H1 (cell line): ENCODE data around the gene PARD3. TPM values are rescaled to one million over a fixed set of nuclear protein-coding genes. Genes with fewer than 3 reads are reported as not detected.

Experiments used
- CTCF ChIA-PET: fragments of 300-600 bp; sonication (Branson Sonifier 250); formaldehyde crosslinking; loops from one replicate; lab custom pipeline; 2021; ENCODE audit not compliant: partially characterized antibody; lab: Charles Lee
- POLR2A ChIA-PET: fragments of 300-600 bp; sonication (Branson Sonifier 250); formaldehyde crosslinking; loops from one replicate; lab custom pipeline; 2021; ENCODE audit warnings: inconsistent platforms; ENCODE audit not compliant: partially characterized antibody; lab: Charles Lee
- DNase-seq, 2 experiments: peaks; one replicate each; pipeline versions ENCODE4 v3.0.0 to v3.0.0-alpha.2; 2010 to 2022; ENCODE audit warnings: low spot score in 2 of 2, low read depth in 1 of 2, mixed read lengths in 1 of 2
- FAIRE-seq: peaks from 2 replicates; lab custom pipeline; 2011; peaks lifted over from hg19 to GRCh38; lab: Jason Lieb, UNC
- H2AFZ ChIP-seq: 2 replicates; pipeline ENCODE4 v1.8.1; 2012; ENCODE audit warnings: low read length, inconsistent platforms
- H2AK5ac ChIP-seq: 2 replicates; pipeline ENCODE4 v1.6.1; 2013; ENCODE audit warnings: low read depth, low read length
- H2BK120ac ChIP-seq: replicated peaks from 2 replicates; pipeline ENCODE3; 2013; ENCODE audit warnings: low read depth, low read length, inconsistent platforms
- H2BK12ac ChIP-seq: 2 replicates; pipeline ENCODE4 v1.6.1; 2013; ENCODE audit warnings: low read depth, low read length
- H2BK15ac ChIP-seq: 2 replicates; pipeline ENCODE4 v1.6.1; 2013; ENCODE audit warnings: low read length
- H2BK20ac ChIP-seq: 2 replicates; pipeline ENCODE4 v1.6.1; 2013; ENCODE audit warnings: low read length
- H2BK5ac ChIP-seq: 2 replicates; pipeline ENCODE4 v1.6.1; 2013; ENCODE audit warnings: low read depth, low read length
- H3K14ac ChIP-seq: 2 replicates; pipeline ENCODE4 v1.6.1; 2013; ENCODE audit warnings: inconsistent platforms; ENCODE audit not compliant: insufficient read length
- H3K18ac ChIP-seq: 2 replicates; pipeline ENCODE4 v1.6.1; 2013; ENCODE audit warnings: low read length; ENCODE audit errors: extremely low read depth
- H3K23ac ChIP-seq: 2 replicates; pipeline ENCODE4 v1.6.1; 2013; ENCODE audit warnings: inconsistent platforms; ENCODE audit not compliant: insufficient read length
- H3K23me2 ChIP-seq: 2 replicates; pipeline ENCODE4 v1.6.1; 2013; ENCODE audit warnings: low read depth, low read length
- H3K27ac ChIP-seq: 2 replicates; pipeline ENCODE4 v1.6.1; 2011; ENCODE audit warnings: low read depth, low read length, inconsistent platforms
- H3K27me3 ChIP-seq, 4 experiments: replicated peaks in 1 of 4; 1 replicate in 1 of 4; 2 replicates in 3 of 4; pipeline versions ENCODE4 v1.6.1 to v1.8.1; 2011 to 2013; ENCODE audit warnings: low read length in 3 of 4, mild to moderate bottlenecking in 3 of 4, inconsistent platforms in 2 of 4, mixed read lengths in 2 of 4, moderate library complexity in 1 of 4; ENCODE audit not compliant: control insufficient read depth in 3 of 4, insufficient read depth in 3 of 4; ENCODE audit errors: extremely low read depth in 1 of 4
- H3K36me3 ChIP-seq, 4 experiments: 2 replicates each; pipeline versions ENCODE4 v1.6.1 to v1.8.1; 2011 to 2013; ENCODE audit warnings: mild to moderate bottlenecking in 4 of 4, low read length in 3 of 4, moderate library complexity in 2 of 4, control low read depth in 1 of 4, inconsistent platforms in 1 of 4; ENCODE audit not compliant: insufficient read depth in 4 of 4, control insufficient read depth in 2 of 4
- H3K4ac ChIP-seq: replicated peaks from 2 replicates; pipeline ENCODE3; 2013; ENCODE audit warnings: low read length, low read depth, mixed read lengths, inconsistent platforms; ENCODE audit not compliant: insufficient read length
- H3K4me1 ChIP-seq, 4 experiments: replicated peaks in 1 of 4; 1 replicate in 1 of 4; 2 replicates in 3 of 4; pipeline versions ENCODE4 v1.6.1 to v1.8.1; 2011 to 2013; ENCODE audit warnings: low read length in 3 of 4, inconsistent platforms in 2 of 4, mixed read lengths in 1 of 4; ENCODE audit not compliant: insufficient read depth in 4 of 4, control insufficient read depth in 3 of 4
- H3K4me2 ChIP-seq, 2 experiments: 2 replicates each; pipeline versions ENCODE4 v1.6.1 to v1.8.1; 2011 to 2013; ENCODE audit warnings: low read depth in 2 of 2, low read length in 2 of 2, control low read depth in 1 of 2, inconsistent platforms in 1 of 2, mild to moderate bottlenecking in 1 of 2; ENCODE audit not compliant: insufficient read depth in 1 of 2
- H3K4me3 ChIP-seq, 4 experiments: fragments of 200-600, 300-600 bp in 1 of 4; sonication (generic), shearing (Covaris generic), sonication (Bioruptor Twin) in 1 of 4; 2 replicates each; pipeline versions ENCODE4 v1.5.1 to v1.8.1; 2011 to 2016; ENCODE audit warnings: low read length in 4 of 4, low read depth in 3 of 4, control low read depth in 2 of 4, inconsistent platforms in 2 of 4, mild to moderate bottlenecking in 2 of 4, mixed read lengths in 1 of 4, moderate library complexity in 1 of 4; ENCODE audit not compliant: insufficient read depth in 2 of 4; ENCODE audit errors: extremely low read depth in 1 of 4
- H3K56ac ChIP-seq: replicated peaks from 2 replicates; pipeline ENCODE3; 2013; ENCODE audit warnings: low read depth, mild to moderate bottlenecking, mixed read lengths, low read length, inconsistent platforms; ENCODE audit not compliant: insufficient read length
- H3K79me1 ChIP-seq: 2 replicates; pipeline ENCODE4 v1.6.1; 2013; ENCODE audit warnings: low read depth, low read length, control low read depth
- H3K79me2 ChIP-seq, 2 experiments: 2 replicates each; pipeline versions ENCODE4 v1.6.1 to v1.8.1; 2012 to 2013; ENCODE audit warnings: low read length in 2 of 2, mild to moderate bottlenecking in 2 of 2, inconsistent platforms in 1 of 2; ENCODE audit not compliant: insufficient read depth in 2 of 2, control insufficient read depth in 1 of 2
- H3K9ac ChIP-seq, 4 experiments: replicated peaks in 1 of 4; 1 replicate in 1 of 4; 2 replicates in 3 of 4; pipeline versions ENCODE4 v1.6.1 to v1.8.1; 2011 to 2013; ENCODE audit warnings: low read depth in 3 of 4, low read length in 3 of 4, control low read depth in 2 of 4, mild to moderate bottlenecking in 2 of 4, moderate library complexity in 2 of 4, inconsistent platforms in 1 of 4; ENCODE audit errors: extremely low read depth in 1 of 4
- H3K9me3 ChIP-seq, 2 experiments: 2 replicates each; pipeline versions ENCODE4 v1.6.1 to v1.8.1; 2012 to 2013; ENCODE audit warnings: mild to moderate bottlenecking in 2 of 2, moderate library complexity in 2 of 2, control low read depth in 1 of 2, inconsistent platforms in 1 of 2, low read depth in 1 of 2, low read length in 1 of 2, mixed read lengths in 1 of 2; ENCODE audit not compliant: insufficient read depth in 2 of 2
- H4K20me1 ChIP-seq, 2 experiments: replicated peaks in 1 of 2; 2 replicates each; pipeline versions ENCODE3 to v1.8.1; 2011 to 2013; ENCODE audit warnings: inconsistent platforms in 2 of 2, low read length in 2 of 2, mild to moderate bottlenecking in 1 of 2; ENCODE audit not compliant: insufficient read depth in 2 of 2, control insufficient read depth in 1 of 2
- H4K5ac ChIP-seq: 2 replicates; pipeline ENCODE4 v1.6.1; 2013; ENCODE audit warnings: low read length, low read depth, mixed read lengths, inconsistent platforms; ENCODE audit not compliant: insufficient read length
- H4K8ac ChIP-seq: 2 replicates; pipeline ENCODE4 v1.8.0; 2013; ENCODE audit warnings: mild to moderate bottlenecking, moderate library complexity, low read length, inconsistent platforms; ENCODE audit not compliant: insufficient read depth; ENCODE audit errors: extremely low read depth
- H4K91ac ChIP-seq: replicated peaks from 2 replicates; pipeline ENCODE3; 2013; ENCODE audit warnings: low read length, mixed read lengths, inconsistent platforms; ENCODE audit not compliant: insufficient read length
- RAD21 ChIP-seq, 2 experiments: IDR thresholded peaks in 1 of 2; conservative IDR thresholded peaks in 1 of 2; 2 replicates each; pipeline ENCODE4 v1.6.1; 2011; ENCODE audit warnings: low read depth in 2 of 2, low read length in 2 of 2, improper control_type of control experiment in 1 of 2, inconsistent platforms in 1 of 2, mild to moderate bottlenecking in 1 of 2, moderate library complexity in 1 of 2
- SUZ12 ChIP-seq: fragments of 200-600 bp; sonication (generic); IDR thresholded peaks from 2 replicates; pipeline ENCODE4 v1.6.1; 2012; ENCODE audit warnings: mild to moderate bottlenecking, inconsistent platforms, low read length, moderate library complexity, mixed read lengths
- YY1 ChIP-seq: IDR thresholded peaks from 2 replicates; pipeline ENCODE4 v1.6.1; 2011; ENCODE audit warnings: low read depth, mild to moderate bottlenecking, low read length
- WGBS, 2 experiments: shearing (Covaris generic) in 1 of 2; methylation state at CpG; one replicate each; pipeline versions ENCODE4 v1.1.6 to v1.1.7; 2013 to 2015; ENCODE audit warnings: low lambda C conversion rate in 2 of 2, mixed read lengths in 2 of 2, inconsistent platforms in 1 of 2, low coverage in 1 of 2, missing lambda C conversion rate in 1 of 2; ENCODE audit not compliant: insufficient replicate concordance in 2 of 2, insufficient coverage in 1 of 2, insufficient read length in 1 of 2; ENCODE audit errors: extremely low coverage in 1 of 2, missing lambda C conversion rate in 1 of 2; 5-methylcytosine and 5-hydroxymethylcytosine counted together
- polyA plus RNA-seq, 7 experiments: library from polyadenylated mRNA; depleted of rRNA in 3 of 7; stranded (reverse) in 5 of 7; unstranded in 2 of 7; fragments of >200 nt in 5 of 7; fragments of 200-250 nt in 2 of 7; gene quantifications; 1 replicate in 5 of 7; 2 replicates in 1 of 7; 4 replicates in 1 of 7; pipeline versions ENCODE4 v1.2.1 to v1.2.3, GENCODE V29; 2011 to 2013; ENCODE audit warnings: missing spikeins in 2 of 7, mixed read lengths in 2 of 7
- total RNA-seq: library from RNA; stranded (reverse); fragmentation: NEBNext Ultra II Directional; extraction: Animal tissue kit (Norgen Biotek cat#: 25700); gene quantifications from 2 replicates; pipeline ENCODE4 v1.2.1, GENCODE V29; 2021

PARD3 gene
- total and polyA plus RNA-seq, 2 of the 8 experiments (the other 6 are each of a cell fraction or from before 2014, with no cell fraction given): 19.7 to 49.1 TPM

DNA sequence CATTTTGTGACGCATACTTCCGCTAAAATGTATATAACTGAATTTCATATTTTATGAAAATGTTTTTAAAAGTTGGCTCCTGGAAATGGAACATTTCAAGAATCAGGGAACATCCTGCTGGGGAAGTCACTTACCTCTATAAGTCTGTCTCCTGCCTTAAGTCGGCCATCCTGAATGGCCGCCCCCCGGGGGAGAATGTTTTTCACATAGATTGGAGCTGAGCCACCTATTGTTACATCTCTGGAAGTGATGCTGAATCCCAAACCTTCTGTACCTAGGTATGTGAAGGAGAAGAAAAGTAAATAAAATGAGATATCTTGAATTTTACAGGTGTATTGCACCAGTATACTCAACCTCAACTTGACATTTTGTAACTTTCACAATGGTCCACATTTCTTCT lies 437.3 kb downstream of the PARD3 start:
- no peak overlapping the region for H3K4me3 ChIP-seq
- no peak overlapping the region for H2BK20ac ChIP-seq
- H3K9ac ChIP-seq: no peak overlapping the region
- H3K56ac ChIP-seq: no peak overlapping the region
- H3K23ac ChIP-seq: no peak overlapping the region
- H3K27ac ChIP-seq: no peak overlapping the region
- H4K8ac ChIP-seq: no peak overlapping the region
- H3K18ac ChIP-seq: no peak overlapping the region
- TF ChIP-seq SUZ12 (no peak), YY1 (0 out of 2 replicates have a peak, but pooled peaks have one; percentile 49), RAD21 (IDR thresholded peaks at IDR 0.05 in 1 of 2, conservative IDR thresholded peaks at IDR 0.05 in 1 of 2; ENCODE audit: low read depth in 2 of 2, low read length in 2 of 2) (0 out of 4 replicates have a peak, but pooled peaks of 1 of the 2 experiments have one; percentile 4)
- H3K4me1 ChIP-seq: 0 out of 7 replicates have a peak, but pooled peaks cover 0 to 2% (median 0%) of the 10 kb centered on the region in 4 experiments
- H3K23me2 ChIP-seq: no peaks in the 10 kb centered on the region
- no peak overlapping the region for H2AK5ac ChIP-seq
- no peak overlapping the region for H2BK12ac ChIP-seq
- no peak overlapping the region for H4K5ac ChIP-seq
- no peak overlapping the region for H3K4me2 ChIP-seq
- H2BK5ac ChIP-seq: no peak overlapping the region
- peaks cover 0 to 9% (median 0%) of the 10 kb centered on the region in 4 experiments; a peak in 1 of 8 replicates for H3K36me3 ChIP-seq
- DNase-seq: peak in 1 of 2 experiments; percentile 3
- no peaks in the 10 kb centered on the region for H3K79me1 ChIP-seq
- no peak for FAIRE-seq
- no peak overlapping the region for H2BK15ac ChIP-seq
- 84% methylated on average over 5 of the region's 5 CpGs; no CpG with 5 or more reads in 1 of the 2 experiments for WGBS, 2 experiments
- H3K27me3 ChIP-seq: no peaks in the 10 kb centered on the region
- no peak overlapping the region for H3K4ac ChIP-seq
- H4K91ac ChIP-seq: no peak overlapping the region
- H4K20me1 ChIP-seq: no peaks in the 10 kb centered on the region
- CTCF ChIA-PET: interaction anchor here (0.6 kb wide), 1 partner anchor 206 kb away, joined by 3 read pairs; no protein-coding TSS in a partner anchor
- H2BK120ac ChIP-seq: no peak overlapping the region
- POLR2A ChIA-PET: no interaction called here
- no peaks in the 10 kb centered on the region for H3K79me2 ChIP-seq
- no peaks in the 10 kb centered on the region for H3K9me3 ChIP-seq
- no peak overlapping the region for H3K14ac ChIP-seq
- no peak overlapping the region for H2AFZ ChIP-seq
